Karpas-422 (cell line): ENCODE results near the gene CCDC24. TPM values are rescaled to one million over a fixed set of nuclear protein-coding genes. Genes with fewer than 3 reads are reported as not detected.

Source experiments
- DNase-seq: peaks from one replicate; pipeline ENCODE4 v3.0.0-alpha.2; 2015
- H2AFZ ChIP-seq: fragments of 200-600 bp; sonication (generic); 2 replicates; pipeline ENCODE4 v1.6.1; 2014; ENCODE audit warnings: antibody characterized with exemption, low read length, mixed read lengths
- H3K27ac ChIP-seq: fragments of 200-600 bp; sonication (generic); 2 replicates; pipeline ENCODE4 v1.5.1; 2014; ENCODE audit warnings: mild to moderate bottlenecking, low read length, moderate library complexity
- H3K27me3 ChIP-seq: fragments of 200-600 bp; sonication (generic); 2 replicates; pipeline ENCODE4 v1.6.1; 2014; ENCODE audit warnings: low read length, mixed read lengths
- H3K36me3 ChIP-seq: fragments of 200-600 bp; sonication (generic); 2 replicates; pipeline ENCODE4 v1.6.1; 2014; ENCODE audit warnings: low read length, mixed read lengths; ENCODE audit not compliant: insufficient read depth
- H3K4me1 ChIP-seq: fragments of 200-600 bp; sonication (generic); 2 replicates; pipeline ENCODE4 v1.6.1; 2014; ENCODE audit warnings: mild to moderate bottlenecking, low read length, mixed read lengths
- H3K4me2 ChIP-seq: fragments of 200-600 bp; sonication (generic); 2 replicates; pipeline ENCODE4 v1.6.1; 2014; ENCODE audit warnings: low read length, low read depth, mild to moderate bottlenecking; ENCODE audit not compliant: poor library complexity, severe bottlenecking
- H3K4me3 ChIP-seq: fragments of 200-600 bp; sonication (generic); 2 replicates; pipeline ENCODE4 v1.5.1; 2014; ENCODE audit warnings: mild to moderate bottlenecking, antibody characterized with exemption, low read length, mixed read lengths
- H3K79me2 ChIP-seq: fragments of 200-600 bp; sonication (generic); 2 replicates; pipeline ENCODE4 v1.6.1; 2014; ENCODE audit warnings: mild to moderate bottlenecking, low read length, mixed read lengths
- H3K9ac ChIP-seq: fragments of 200-600 bp; sonication (generic); 2 replicates; pipeline ENCODE4 v1.6.0; 2014; ENCODE audit warnings: low read length
- H3K9me2 ChIP-seq: fragments of 200-600 bp; sonication (generic), shearing (Covaris generic); replicated peaks from 2 replicates; pipeline ENCODE4 v1.6.0; 2014; ENCODE audit warnings: mild to moderate bottlenecking, low read length, moderate library complexity; ENCODE audit not compliant: insufficient read depth
- H3K9me3 ChIP-seq: fragments of 300-700, 200-600 bp; sonication (generic); 2 replicates; pipeline ENCODE4 v1.6.1; 2014; ENCODE audit warnings: low read length, mixed read lengths
- H4K20me1 ChIP-seq: fragments of 200-600 bp; sonication (generic); 2 replicates; pipeline ENCODE4 v1.6.1; 2014; ENCODE audit warnings: mild to moderate bottlenecking, antibody characterized with exemption, low read length, low read depth; ENCODE audit not compliant: insufficient read depth
- total RNA-seq: library from RNA; depleted of rRNA; stranded (reverse); fragments of >200 nt; shearing (Covaris generic); gene quantifications from 2 replicates; pipeline ENCODE4 v1.2.3, GENCODE V29; 2014; ENCODE audit warnings: low replicate concordance; rRNA removed

CCDC24 gene
- total RNA-seq, 1 experiment from 2014 or later = 28.1 TPM

GRCh38 chr1:44044071-44044801 is 52.8 kb downstream of the CCDC24 start:
- DNase-seq = no peak
- Histone ChIP-seq H3K4me3 (no peak overlapping the region), H4K20me1 (no peaks in the 10 kb centered on the region), H3K9me2 (no peaks in the 10 kb centered on the region), H3K27ac (no peak overlapping the region), H2AFZ (no peak overlapping the region), H3K9ac (no peak overlapping the region), H3K36me3 (no peaks in the 10 kb centered on the region), H3K9me3 (no peaks in the 10 kb centered on the region), H3K79me2 (no peaks in the 10 kb centered on the region), H3K4me1 (peaks cover 9% of the 10 kb centered on the region), H3K4me2 (no peak overlapping the region), H3K27me3 (no peaks in the 10 kb centered on the region)

- no peak overlapping the region for H2AFZ ChIP-seq
- no peaks in the 10 kb centered on the region for H3K36me3 ChIP-seq
- no peak overlapping the region for H3K4me2 ChIP-seq
- no peaks in the 10 kb centered on the region for H3K27me3 ChIP-seq
- H3K9me2 ChIP-seq = no peaks in the 10 kb centered on the region
- no peaks in the 10 kb centered on the region for H4K20me1 ChIP-seq
- no peak for DNase-seq
- H3K4me3 ChIP-seq = no peak overlapping the region
- no peaks in the 10 kb centered on the region for H3K79me2 ChIP-seq
- H3K9ac ChIP-seq = no peak overlapping the region
- no peaks in the 10 kb centered on the region for H3K9me3 ChIP-seq
- H3K4me1 ChIP-seq = peaks cover 10% of the 10 kb centered on the region
- no peak overlapping the region for H3K27ac ChIP-seq
Measured at GRCh38 chr1:44045064-44045463, 53.7 kb downstream of the CCDC24 start.

Other genes starting within 250 kb of the CCDC24 start
- 1.0 TPM in 1 of 2 replicates, not detected in the other for gene ARTN, start 57.8 kb upstream of the CCDC24 start, total RNA-seq
- 19.8 and 23.3 TPM in 2 replicates for gene IPO13, start 44.6 kb upstream of the CCDC24 start, total RNA-seq
- 42.2 and 44.4 TPM in 2 replicates for gene DPH2, start 21.6 kb upstream of the CCDC24 start, total RNA-seq
- gene ATP6V0B, start 16.6 kb upstream of the CCDC24 start, total RNA-seq = 386 and 447 TPM in 2 replicates
- 42.9 and 68.7 TPM in 2 replicates for gene B4GALT2, start 12.4 kb upstream of the CCDC24 start, total RNA-seq
- gene SLC6A9, start 39.9 kb downstream of the CCDC24 start, total RNA-seq = 7.0 and 7.9 TPM in 2 replicates
- gene KLF17, start 127.2 kb downstream of the CCDC24 start, total RNA-seq = not detected in 2 replicates
- not detected in 2 replicates for gene KLF18, start 150.0 kb downstream of the CCDC24 start, total RNA-seq
- gene DMAP1, start 221.9 kb downstream of the CCDC24 start, total RNA-seq = 16.6 and 40.4 TPM in 2 replicates